IMR-90 (cell line): ENCODE results near the gene TNIP1. TPM values are rescaled to one million over a fixed set of nuclear protein-coding genes. Genes with fewer than 3 reads are reported as not detected.

Experiments used
- ATAC-seq: fragments of 200-7000 bp; cut with Tn5 transposase; 2 replicates; pipeline ENCODE4 v1.9.1; 2020; ENCODE audit warnings: low read depth, mild to moderate bottlenecking, moderate library complexity
- BruUV-seq: library from RNA; stranded (reverse); fragments of 400-500 nt; replicated peaks from 2 replicates; lab custom pipeline; 2021; lab: Mats Ljungman, UMichigan
- CTCF ChIA-PET: fragments of 300-600 bp; formaldehyde crosslinking; extraction: SDS; loops from one replicate; lab custom pipeline; 2021; ENCODE audit warnings: antibody characterized with exemption; lab: Yijun Ruan, JAX
- POLR2A ChIA-PET: fragments of 300-600 bp; sonication (Branson Sonifier 250); formaldehyde crosslinking; loops from one replicate; lab custom pipeline; 2022; ENCODE audit warnings: antibody characterized with exemption; ENCODE audit not compliant: unreplicated experiment; lab: Charles Lee
- DNase-seq: peaks from one replicate; pipeline ENCODE4 v3.0.0; 2013
- H2AFZ ChIP-seq: replicated peaks from 2 replicates; pipeline ENCODE3; 2013; ENCODE audit warnings: low read length, mild to moderate bottlenecking; ENCODE audit not compliant: poor library complexity
- H2AK5ac ChIP-seq: 2 replicates; pipeline ENCODE4 v1.6.1; 2013; ENCODE audit warnings: low read depth, low read length, inconsistent platforms
- H2AK9ac ChIP-seq: replicated peaks from 2 replicates; pipeline ENCODE3; 2013; ENCODE audit warnings: mild to moderate bottlenecking, low read depth, low read length, moderate library complexity; ENCODE audit not compliant: poor library complexity
- H2BK120ac ChIP-seq: 2 replicates; pipeline ENCODE4 v1.6.1; 2013; ENCODE audit warnings: low read depth, low read length, inconsistent platforms
- H2BK15ac ChIP-seq: 3 replicates; pipeline ENCODE4 v1.6.1; 2013; ENCODE audit warnings: low read depth, low read length, inconsistent platforms
- H2BK20ac ChIP-seq: 2 replicates; pipeline ENCODE4 v1.6.1; 2013; ENCODE audit warnings: low read depth, mild to moderate bottlenecking, inconsistent platforms, low read length, moderate library complexity
- H2BK5ac ChIP-seq: 2 replicates; pipeline ENCODE4 v1.6.1; 2013; ENCODE audit warnings: mild to moderate bottlenecking, low read depth, low read length, inconsistent platforms; ENCODE audit not compliant: poor library complexity, severe bottlenecking
- H3K14ac ChIP-seq: replicated peaks from 2 replicates; pipeline ENCODE4 v1.6.1; 2013; ENCODE audit warnings: low read depth, low read length, inconsistent platforms
- H3K18ac ChIP-seq: 2 replicates; pipeline ENCODE4 v1.6.1; 2013; ENCODE audit warnings: low read depth, low read length, control low read depth
- H3K23ac ChIP-seq: 2 replicates; pipeline ENCODE4 v1.6.1; 2013; ENCODE audit warnings: low read depth, low read length, inconsistent platforms
- H3K27ac ChIP-seq: 2 replicates; pipeline ENCODE4 v1.5.1; 2013; ENCODE audit warnings: mild to moderate bottlenecking, control low read depth, low read length; ENCODE audit not compliant: insufficient read depth
- H3K27me3 ChIP-seq: 2 replicates; pipeline ENCODE4 v1.6.1; 2013; ENCODE audit warnings: low read length; ENCODE audit not compliant: control insufficient read depth, insufficient read depth
- H3K36me3 ChIP-seq: 2 replicates; pipeline ENCODE4 v1.6.1; 2013; ENCODE audit warnings: low read length, mixed read lengths; ENCODE audit not compliant: control insufficient read depth, insufficient read depth
- H3K4ac ChIP-seq: 2 replicates; pipeline ENCODE4 v1.6.1; 2013; ENCODE audit warnings: low read depth, low read length, inconsistent platforms
- H3K4me1 ChIP-seq: 2 replicates; pipeline ENCODE4 v1.6.1; 2013; ENCODE audit warnings: low read length, mixed read lengths; ENCODE audit not compliant: control insufficient read depth, insufficient read depth
- H3K4me2 ChIP-seq: 2 replicates; pipeline ENCODE4 v1.6.1; 2013; ENCODE audit warnings: low read depth, mild to moderate bottlenecking, control low read depth, low read length, moderate library complexity
- H3K4me3 ChIP-seq: 2 replicates; pipeline ENCODE4 v1.5.1; 2013; ENCODE audit warnings: low read depth, mild to moderate bottlenecking, control low read depth, low read length, moderate library complexity; ENCODE audit not compliant: insufficient read depth
- H3K56ac ChIP-seq: 2 replicates; pipeline ENCODE4 v1.6.1; 2013; ENCODE audit warnings: low read length, inconsistent platforms; ENCODE audit not compliant: insufficient read depth; ENCODE audit errors: extremely low read depth
- H3K79me1 ChIP-seq, 2 experiments: 2 replicates each; pipeline ENCODE4 v1.6.1; 2013; ENCODE audit warnings: low read length in 2 of 2, inconsistent platforms in 1 of 2, low read depth in 1 of 2
- H3K9ac ChIP-seq: 2 replicates; pipeline ENCODE4 v1.6.1; 2013; ENCODE audit warnings: low read depth, low read length, control low read depth
- H3K9me1 ChIP-seq: 2 replicates; pipeline ENCODE4 v1.6.1; 2013; ENCODE audit warnings: low read length, inconsistent platforms; ENCODE audit not compliant: insufficient read depth
- H3K9me3 ChIP-seq: 2 replicates; pipeline ENCODE4 v1.6.1; 2013; ENCODE audit warnings: low read length; ENCODE audit not compliant: control insufficient read depth, insufficient read depth
- H4K20me1 ChIP-seq: 2 replicates; pipeline ENCODE4 v1.6.1; 2013; ENCODE audit warnings: low read length, inconsistent platforms; ENCODE audit not compliant: insufficient read depth
- H4K5ac ChIP-seq: 2 replicates; pipeline ENCODE4 v1.6.1; 2013; ENCODE audit warnings: mild to moderate bottlenecking, low read depth, low read length, control low read depth
- H4K8ac ChIP-seq, 2 experiments: 2 replicates each; pipeline ENCODE4 v1.6.1; 2013; ENCODE audit warnings: low read depth in 2 of 2, low read length in 2 of 2, control low read depth in 1 of 2, inconsistent platforms in 1 of 2
- H4K91ac ChIP-seq: 2 replicates; pipeline ENCODE4 v1.6.1; 2013; ENCODE audit warnings: low read depth, low read length, inconsistent platforms; ENCODE audit not compliant: insufficient read depth
- CEBPB ChIP-seq: IDR thresholded peaks from 2 replicates; pipeline ENCODE4 v1.6.1; 2012; ENCODE audit warnings: low read depth, low read length, improper control_type of control experiment
- CHD1 ChIP-seq: IDR thresholded peaks from 2 replicates; pipeline ENCODE4 v1.6.1; 2012; ENCODE audit warnings: low read depth, low read length, improper control_type of control experiment
- FOS ChIP-seq: fragments of 150-350 bp; IDR thresholded peaks from 2 replicates; pipeline ENCODE4 v1.6.1; 2016; ENCODE audit warnings: low read depth, low read length
- MAFK ChIP-seq: IDR thresholded peaks from 2 replicates; pipeline ENCODE4 v1.6.1; 2012; ENCODE audit warnings: low read depth, low read length, improper control_type of control experiment
- MAZ ChIP-seq: IDR thresholded peaks from 2 replicates; pipeline ENCODE4 v1.6.1; 2012; ENCODE audit warnings: low read depth, mild to moderate bottlenecking, low read length, improper control_type of control experiment, moderate library complexity, borderline replicate concordance
- MXI1 ChIP-seq: IDR thresholded peaks from 2 replicates; pipeline ENCODE4 v1.6.1; 2012; ENCODE audit warnings: low read depth, mild to moderate bottlenecking, low read length, moderate library complexity, borderline replicate concordance
- NFE2L2 ChIP-seq: fragments of 150-350 bp; IDR thresholded peaks from 2 replicates; pipeline ENCODE4 v1.6.1; 2016; ENCODE audit warnings: low read depth, mild to moderate bottlenecking, low read length
- POLR2A ChIP-seq: IDR thresholded peaks from 2 replicates; pipeline ENCODE4 v1.6.1; 2012; ENCODE audit warnings: mild to moderate bottlenecking, low read depth, low read length
- RAD21 ChIP-seq: IDR thresholded peaks from 2 replicates; pipeline ENCODE4 v1.6.1; 2012; ENCODE audit warnings: low read length, improper control_type of control experiment
- RCOR1 ChIP-seq: IDR thresholded peaks from 2 replicates; pipeline ENCODE4 v1.6.1; 2012; ENCODE audit warnings: mild to moderate bottlenecking, low read length, improper control_type of control experiment; ENCODE audit not compliant: insufficient replicate concordance
- RFX5 ChIP-seq: IDR thresholded peaks from 2 replicates; pipeline ENCODE4 v1.8.0; 2012; ENCODE audit warnings: low read depth, mild to moderate bottlenecking, low read length, moderate library complexity
- SMC3 ChIP-seq: fragments of 150-350 bp; IDR thresholded peaks from 2 replicates; pipeline ENCODE4 v1.6.1; 2016; ENCODE audit warnings: low read depth, mild to moderate bottlenecking, antibody characterized with exemption, low read length, moderate library complexity
- USF2 ChIP-seq: fragments of 150-350 bp; IDR thresholded peaks from 2 replicates; pipeline ENCODE4 v1.6.1; 2017; ENCODE audit warnings: mild to moderate bottlenecking, antibody characterized with exemption, low read length, low read depth
- WGBS, 2 experiments: methylation state at CpG; one replicate each; pipeline versions ENCODE4 v1.1.5 to v1.1.7; 2013; ENCODE audit warnings: missing lambda C conversion rate in 2 of 2; ENCODE audit not compliant: insufficient read length in 1 of 2; ENCODE audit errors: extremely low coverage in 2 of 2; 5-methylcytosine and 5-hydroxymethylcytosine counted together
- dilution Hi-C: fragments of 300-500 bp; cut with HindIII; formaldehyde crosslinking; loops from one replicate; pipeline ENCODE4 v1.14.3; 2018; ENCODE audit warnings: low sequenced_read_pairs; ENCODE audit not compliant: unreplicated experiment
- in situ Hi-C: fragments of 300-500 bp; cut with MboI; formaldehyde crosslinking; loops from 3 replicates; pipeline ENCODE4 v1.14.3; 2019; ENCODE audit warnings: low sequenced_read_pairs, inconsistent platforms, mixed read lengths
- intact Hi-C: fragments of 100-400 bp; cut with micrococcal nuclease; formaldehyde crosslinking; loops from 2 replicates; pipeline ENCODE4 v1.10.0; 2022
- polyA plus RNA-seq, 3 experiments: library from polyadenylated mRNA; depleted of rRNA; stranded (reverse); fragments of >200 nt; gene quantifications; 2 replicates each; pipeline ENCODE4 v1.2.3, GENCODE V29; 2012; ENCODE audit warnings: low replicate concordance in 1 of 3
- total RNA-seq: library from RNA; depleted of rRNA; stranded (reverse); fragments of >200 nt; gene quantifications from 2 replicates; pipeline ENCODE4 v1.2.3, GENCODE V29; 2012

TNIP1 gene
- total and polyA plus RNA-seq, 2 of the 4 experiments (the other 2 are of a cell fraction): 63.8 to 92.8 TPM

- ChIA-PET POLR2A (no interaction called here), CTCF (interaction anchor here (1.1 kb wide), 1 partner anchor 59 kb away, joined by 3 read pairs; no protein-coding TSS in a partner anchor)
- no TSS peak for BruUV-seq
- H3K27ac ChIP-seq: no peak overlapping the region
- no peak overlapping the region for H3K14ac ChIP-seq
- no peak overlapping the region for H2AFZ ChIP-seq
- no peak overlapping the region for H4K91ac ChIP-seq
- H4K5ac ChIP-seq: no peak overlapping the region
- H4K8ac ChIP-seq: no peak overlapping the region
- no peak overlapping the region for H3K18ac ChIP-seq
- H4K20me1 ChIP-seq: peaks cover 14% of the 10 kb centered on the region
- peaks cover 7% of the 10 kb centered on the region for H3K4me1 ChIP-seq
- H3K79me1 ChIP-seq: peaks cover 26 to 50% of the 10 kb centered on the region in 2 experiments
- no peak for ATAC-seq
- no peak overlapping the region for H2AK9ac ChIP-seq
- WGBS, 2 experiments: no CpG with 5 or more reads among the region's 3 CpGs
- no peak overlapping the region for H2BK15ac ChIP-seq
- intact Hi-C loops (no loop called here), dilution Hi-C loops (no loop called here), in situ Hi-C loops (no loop called here)
- H2AK5ac ChIP-seq: no peak overlapping the region
- H3K4ac ChIP-seq: no peak overlapping the region
- H3K36me3 ChIP-seq: peaks cover 63% of the 10 kb centered on the region
- H3K4me2 ChIP-seq: no peak overlapping the region
- no peak overlapping the region for H3K4me3 ChIP-seq
- H3K56ac ChIP-seq: no peak overlapping the region
- TF ChIP-seq RCOR1 (no peak), MAZ (no peak), CEBPB (no peak), RAD21 (no peak), POLR2A (no peak), MXI1 (no peak), USF2 (no peak), RFX5 (no peak), MAFK (no peak), FOS (no peak), SMC3 (no peak), NFE2L2 (no peak), CHD1 (no peak)
- no peaks in the 10 kb centered on the region for H3K9me3 ChIP-seq
- no peak overlapping the region for H3K23ac ChIP-seq
- DNase-seq: no peak
- peaks cover 11% of the 10 kb centered on the region for H3K9me1 ChIP-seq
- H2BK120ac ChIP-seq: no peak overlapping the region
- no peaks in the 10 kb centered on the region for H3K27me3 ChIP-seq
- no peak overlapping the region for H2BK20ac ChIP-seq
- H3K9ac ChIP-seq: no peak overlapping the region
- no peak overlapping the region for H2BK5ac ChIP-seq
Measured at GRCh38 chr5:151110992-151111391, 30.2 kb upstream of the TNIP1 start.
